Ovary (tissue), 10 donors: ENCODE data around the gene ROR2. TPM values are rescaled to one million over a fixed set of nuclear protein-coding genes. Genes with fewer than 3 reads are reported as not detected.

Experiments
- DNase-seq, 5 donors: peaks; one replicate each; pipeline ENCODE4 v3.0.0-alpha.2; 2019 to 2020
- H3K27ac ChIP-seq, 2 donors: fragments of 200-600 bp; one replicate each; pipeline versions ENCODE4 v1.5.1 to v1.8.0; 2019 to 2022
- H3K27me3 ChIP-seq: fragments of 200-600 bp; one replicate; pipeline ENCODE4 v1.8.0; 2022
- H3K36me3 ChIP-seq: fragments of 200-600 bp; sonication (generic); one replicate; pipeline ENCODE4 v1.5.1; 2019
- H3K4me1 ChIP-seq: one replicate; pipeline ENCODE4 v1.8.1; 2013; ENCODE audit warnings: mild to moderate bottlenecking, moderate library complexity; ENCODE audit not compliant: insufficient read depth
- H3K4me3 ChIP-seq: fragments of 200-600 bp; sonication (generic); one replicate; pipeline ENCODE4 v1.5.1; 2017
- H3K9me3 ChIP-seq, 2 donors: fragments of 200-600 bp in 1 of 2; sonication (generic) in 1 of 2; one replicate each; pipeline versions ENCODE4 v1.5.1 to v1.8.1; 2013 to 2019; ENCODE audit warnings: mild to moderate bottlenecking in 1 of 2, moderate library complexity in 1 of 2
- EP300 ChIP-seq: sonication (generic); formaldehyde crosslinking; IDR thresholded peaks from one replicate; pipeline ENCODE4 v1.6.1; 2017; ENCODE audit warnings: antibody characterized with exemption
- POLR2A ChIP-seq: fragments of 450-650 bp; IDR thresholded peaks from one replicate; pipeline ENCODE4 v1.6.1; 2017; ENCODE audit warnings: antibody characterized with exemption, mild to moderate bottlenecking, moderate library complexity
- WGBS, 3 donors: extraction: QIAGEN DNeasy Blood & Tissue Kit in 1 of 3; methylation state at CpG; one replicate each; pipeline versions ENCODE4 v1.1.5 to v1.1.7; 2013 to 2017; 5-methylcytosine and 5-hydroxymethylcytosine counted together
- intact Hi-C, 4 donors: fragments of 100-400 bp; cut with DNase I; formaldehyde crosslinking; loops; one replicate each; pipeline versions ENCODE4 v1.11.0 to v1.15.1; 2022 to 2023
- long read RNA-seq, 3 donors: library from polyadenylated mRNA in 2 of 3; unstranded in 2 of 3; transcript quantifications; one replicate each; pipeline ENCODE4 v2.0.0 and lab custom pipeline, GENCODE V29; 2021 to 2026
- polyA plus RNA-seq, 2 donors: library from polyadenylated mRNA; stranded (reverse); fragments of 200-250 nt in 1 of 2; fragments of 350-450 nt in 1 of 2; fragmentation: Illumina TruSeq in 1 of 2; extraction: RNeasy Lipid Tissue Mini Kit (QIAGEN cat#74804) in 1 of 2; gene quantifications; one replicate each; pipeline ENCODE4 v1.2.3, GENCODE V29; 2013 to 2014
- total RNA-seq, 7 donors: library from RNA; depleted of rRNA in 2 of 7; stranded (reverse); fragments of >200 nt in 2 of 7; fragmentation: NEBNext Ultra II Directional in 3 of 7; extraction: Animal tissue kit (Norgen Biotek cat#: 25700) in 3 of 7; gene quantifications; one replicate each; pipeline versions ENCODE4 v1.1.0 to v1.2.4, GENCODE V29; 2016 to 2023
- TF ChIP-seq, protein P1 (sequence below), 3 donors: fragments of 450-650 bp in 2 of 3; fragments of 200-600 bp in 1 of 3; IDR thresholded peaks; one replicate each; pipeline versions ENCODE4 v1.5.1 to v1.8.0; 2016 to 2022; ENCODE audit warnings: antibody characterized with exemption in 3 of 3, mild to moderate bottlenecking in 1 of 3
- donor health status: DM: no; HTN: no; CAD: no; lungs with moderate emphysema.
- donor health status: DM: no; HTN: no; CAD: no.
- donor health status: Bipolar disorder and iron deficiency.
- donor health status: DM: yes; HTN: yes; CAD: no.
- donor health status: DM: no; HTN: no; CAD: no.
- donor health status: DM: yes; HTN: yes; CAD: no.

Gene ROR2
- 10 to 100 TPM; 13.1 to 35.5 (median 31.8) TPM for total RNA-seq
- 10 to 100 TPM; 11.4 to 19.3 TPM for polyA plus RNA-seq
- long read RNA-seq, donor 1, full-length matches to known transcripts = 13 of 86 reads
- long read RNA-seq, donor 1, partial matches to known transcripts = 26 of 86 reads
- long read RNA-seq, donor 1, other reads (novel, unspliced or antisense) = 47 of 86 reads
- long read RNA-seq, donor 2, full-length matches to known transcripts = 1 of 1 reads
- long read RNA-seq, donor 2, partial matches to known transcripts = 0 of 1 reads
- long read RNA-seq, donor 2, other reads (novel, unspliced or antisense) = 0 of 1 reads
- long read RNA-seq, donor 3, full-length matches to known transcripts = 27 of 79 reads
- long read RNA-seq, donor 3, partial matches to known transcripts = 16 of 79 reads
- long read RNA-seq, donor 3, other reads (novel, unspliced or antisense) = 36 of 79 reads

DNA sequence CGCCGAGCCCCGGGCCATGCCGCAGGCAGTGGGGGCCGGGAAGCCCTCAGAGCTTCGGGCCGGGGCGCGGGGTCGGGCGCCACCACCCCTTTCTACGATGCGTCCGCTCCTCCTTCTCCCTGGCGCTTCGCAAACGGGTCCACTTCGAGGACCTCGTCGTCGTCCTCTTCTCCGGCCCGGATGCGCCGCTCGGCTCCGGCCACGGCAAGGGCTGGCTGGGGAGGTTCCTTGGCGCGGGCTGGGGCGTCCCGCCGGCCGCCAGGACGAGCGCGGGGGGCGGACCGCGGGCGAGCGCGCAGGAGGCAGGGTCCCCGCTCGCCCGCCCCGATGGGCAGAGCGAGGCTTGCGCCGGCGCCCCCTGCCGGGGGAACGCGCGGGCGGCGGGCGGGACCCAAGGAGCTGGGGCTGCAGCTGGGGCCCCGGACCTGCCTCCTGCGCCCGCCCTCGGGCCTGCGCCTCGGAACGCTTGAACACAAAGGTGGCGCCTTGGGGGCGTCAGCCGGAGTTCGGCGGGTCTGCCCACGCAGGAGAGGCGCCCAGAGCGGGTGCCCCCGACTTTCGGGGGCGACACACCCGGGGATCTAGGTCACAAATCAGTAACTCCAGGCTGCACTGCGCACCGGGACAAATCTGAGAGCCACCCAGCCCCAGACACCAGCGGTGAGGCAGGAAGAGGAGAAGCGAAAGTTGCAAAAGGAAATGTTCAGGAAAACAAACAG, at the start of gene ROR2:
ROR2 (minus strand) TSS at position 283 of the 719 bp plus-strand sequence.
- no peaks in the 10 kb centered on the region for H3K27me3 ChIP-seq
- peak; percentile 77 to 92 (median 85) for DNase-seq
- 0 to 1% (median 1%) methylated on average over 55 to 81 of the region's 81 CpGs for WGBS, 3 donors
- intact Hi-C loops = loop anchor here (2.0 to 10.0 kb wide), 8 partner anchors 53 to 1035 kb away; partner anchors contain the start of genes SPTLC1 (in 2 of the 4) and NFIL3 (in 1 of the 4)
- TF ChIP-seq EP300 = no peak
- TF ChIP-seq, protein P1, sequence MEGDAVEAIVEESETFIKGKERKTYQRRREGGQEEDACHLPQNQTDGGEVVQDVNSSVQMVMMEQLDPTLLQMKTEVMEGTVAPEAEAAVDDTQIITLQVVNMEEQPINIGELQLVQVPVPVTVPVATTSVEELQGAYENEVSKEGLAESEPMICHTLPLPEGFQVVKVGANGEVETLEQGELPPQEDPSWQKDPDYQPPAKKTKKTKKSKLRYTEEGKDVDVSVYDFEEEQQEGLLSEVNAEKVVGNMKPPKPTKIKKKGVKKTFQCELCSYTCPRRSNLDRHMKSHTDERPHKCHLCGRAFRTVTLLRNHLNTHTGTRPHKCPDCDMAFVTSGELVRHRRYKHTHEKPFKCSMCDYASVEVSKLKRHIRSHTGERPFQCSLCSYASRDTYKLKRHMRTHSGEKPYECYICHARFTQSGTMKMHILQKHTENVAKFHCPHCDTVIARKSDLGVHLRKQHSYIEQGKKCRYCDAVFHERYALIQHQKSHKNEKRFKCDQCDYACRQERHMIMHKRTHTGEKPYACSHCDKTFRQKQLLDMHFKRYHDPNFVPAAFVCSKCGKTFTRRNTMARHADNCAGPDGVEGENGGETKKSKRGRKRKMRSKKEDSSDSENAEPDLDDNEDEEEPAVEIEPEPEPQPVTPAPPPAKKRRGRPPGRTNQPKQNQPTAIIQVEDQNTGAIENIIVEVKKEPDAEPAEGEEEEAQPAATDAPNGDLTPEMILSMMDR (IDR thresholded peaks at IDR 0.05) = peak; percentile 20 to 97 (median 92)
- H3K4me1 ChIP-seq = peaks cover 7% of the 10 kb centered on the region
- H3K9me3 ChIP-seq = no peaks in the 10 kb centered on the region
- H3K27ac ChIP-seq = peak within 1 kb of the TSS; percentile 61 to 85
- peak within 1 kb of the TSS; percentile 49 for H3K4me3 ChIP-seq
- H3K36me3 ChIP-seq = no peaks in the 10 kb centered on the region

- WGBS, 3 donors = 33 to 40% (median 35%) methylated on average over 8 of the region's 8 CpGs
- Histone ChIP-seq H3K4me1 (no peaks in the 10 kb centered on the region), H3K27ac (no peak overlapping the region), H3K27me3 (no peaks in the 10 kb centered on the region), H3K4me3 (no peak overlapping the region), H3K36me3 (no peaks in the 10 kb centered on the region), H3K9me3 (no peaks in the 10 kb centered on the region)
- intact Hi-C loops = loop anchor here in 1 of 4 donors (10.0 kb wide), 1 partner anchor 1850 kb away; no protein-coding TSS in a partner anchor
- no peak for DNase-seq
- no peak for TF ChIP-seq POLR2A
- TF ChIP-seq, protein P1 (IDR thresholded peaks at IDR 0.05) = no peak
- no peak for TF ChIP-seq EP300
These were observed 45.1 kb upstream of the ROR2 start for GRCh38 chr9:91995000-91995655.

- H3K27me3 ChIP-seq = no peaks in the 10 kb centered on the region
- 28 to 41% (median 40%) methylated on average over 4 of the region's 4 CpGs for WGBS, 3 donors
- no peak overlapping the region for H3K27ac ChIP-seq
- no peaks in the 10 kb centered on the region for H3K4me1 ChIP-seq
- TF ChIP-seq, protein P1 (IDR thresholded peaks at IDR 0.05) = no peak
- TF ChIP-seq EP300 (no peak), POLR2A (no peak)
- intact Hi-C loops = loop anchor here in 1 of 4 donors (10.0 kb wide), 1 partner anchor 1850 kb away; no protein-coding TSS in a partner anchor
- no peak overlapping the region for H3K4me3 ChIP-seq
- no peaks in the 10 kb centered on the region for H3K9me3 ChIP-seq
- H3K36me3 ChIP-seq = no peaks in the 10 kb centered on the region
- no peak for DNase-seq
These were observed 44.4 kb upstream of the ROR2 start for GRCh38 chr9:91994422-91994821.

DNA sequence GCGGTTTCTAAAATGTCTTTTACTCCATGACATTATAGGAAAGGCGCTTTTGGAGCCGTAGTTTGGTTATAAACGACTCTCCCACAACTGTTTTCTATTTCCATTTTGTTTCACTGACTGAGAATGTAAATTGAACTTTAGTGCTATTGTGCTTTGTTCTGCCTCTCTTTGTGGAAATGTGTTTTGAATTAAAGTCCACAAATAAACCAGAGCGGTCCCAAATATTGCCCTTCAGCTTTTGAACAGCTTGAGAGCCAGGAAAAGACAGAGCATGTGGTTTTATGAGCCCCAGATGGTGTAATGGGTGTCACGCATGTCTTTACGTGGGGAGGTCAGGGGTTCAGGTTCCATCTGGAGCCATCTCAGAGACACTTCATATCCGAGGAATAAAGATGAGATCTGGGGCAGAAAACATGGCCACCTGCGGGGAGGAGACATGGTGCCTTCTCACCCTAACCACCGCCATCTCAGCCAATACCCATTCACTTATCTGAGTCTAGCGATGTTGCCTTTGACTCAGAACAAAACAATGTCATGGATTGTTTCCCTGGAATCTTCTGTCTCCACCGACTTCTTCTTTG, 42.5 kb upstream of the ROR2 start:
- TF ChIP-seq, protein P1 (IDR thresholded peaks at IDR 0.05) = no peak
- 48 to 60% (median 53%) methylated on average over 12 of the region's 12 CpGs for WGBS, 3 donors
- Histone ChIP-seq H3K36me3 (no peaks in the 10 kb centered on the region), H3K4me3 (no peak overlapping the region), H3K4me1 (no peaks in the 10 kb centered on the region), H3K27ac (no peak overlapping the region), H3K9me3 (no peaks in the 10 kb centered on the region), H3K27me3 (no peaks in the 10 kb centered on the region)
- no peak for DNase-seq
- intact Hi-C loops = loop anchor here in 1 of 4 donors (10.0 kb wide), 1 partner anchor 1848 kb away; no protein-coding TSS in a partner anchor
